GM21737 (cell line): ENCODE measurements around the gene SESTD1.
"Not testable (repeated sequence)": the region's sequence is repeated elsewhere in the genome, so short reads cannot be mapped to it uniquely, and the experiment has no call there.

Experiments used
- ATAC-seq: cut with Tn5 transposase; IDR thresholded peaks from one replicate; pipeline ENCODE4 v1.9.1; 2021; ENCODE audit warnings: mild to moderate bottlenecking, moderate library complexity; ENCODE audit not compliant: unreplicated experiment

The SESTD1 gene

GRCh38 chr2:179266271-179266670, 1.6 kb upstream of the SESTD1 start:
- ATAC-seq = no peak

- ATAC-seq = no peak
Measured at GRCh38 chr2:179265082-179265510, 464 bp upstream of the SESTD1 start.

GRCh38 chr2:179263446-179264367, 925 bp downstream of the SESTD1 start:
- ATAC-seq = peak; percentile 34

GRCh38 chr2:179263015-179263414, 1.6 kb downstream of the SESTD1 start:
- ATAC-seq = no peak

- no peak for ATAC-seq
Measured at GRCh38 chr2:179262077-179262660, 2.5 kb downstream of the SESTD1 start.

GRCh38 chr2:179261151-179261825, 3.3 kb downstream of the SESTD1 start:
- ATAC-seq = no peak

- ATAC-seq = no peak
Measured at GRCh38 chr2:179260224-179260623, 4.4 kb downstream of the SESTD1 start.

- peak; percentile 39 for ATAC-seq
Measured at GRCh38 chr2:179255129-179255528, 9.5 kb downstream of the SESTD1 start.

GRCh38 chr2:179253226-179253625, 11.4 kb downstream of the SESTD1 start:
- ATAC-seq = peak; percentile 53

GRCh38 chr2:179252423-179252822, 12.2 kb downstream of the SESTD1 start:
- no peak for ATAC-seq

GRCh38 chr2:179251870-179252269, 12.8 kb downstream of the SESTD1 start:
- no peak for ATAC-seq

GRCh38 chr2:179250848-179251504, 13.7 kb downstream of the SESTD1 start:
- no peak for ATAC-seq

- no peak for ATAC-seq
Measured at GRCh38 chr2:179250095-179250494, 14.5 kb downstream of the SESTD1 start.

- ATAC-seq = no peak
Measured at GRCh38 chr2:179248024-179248348, 16.6 kb downstream of the SESTD1 start.

- no peak for ATAC-seq
Measured at GRCh38 chr2:179247318-179248023, 17.2 kb downstream of the SESTD1 start.

GRCh38 chr2:179245843-179246242, 18.8 kb downstream of the SESTD1 start:
- ATAC-seq = not testable (repeated sequence)

GRCh38 chr2:179243046-179243445, 21.6 kb downstream of the SESTD1 start:
- no peak for ATAC-seq

GRCh38 chr2:179240481-179241451, 23.9 kb downstream of the SESTD1 start:
- no peak for ATAC-seq

- ATAC-seq = no peak
Measured at GRCh38 chr2:179239838-179240237, 24.8 kb downstream of the SESTD1 start.
